ENCODE results near the gene RBL1. TPM values are rescaled to one million over a fixed set of nuclear protein-coding genes. Genes with fewer than 3 reads are reported as not detected.
"Not testable (repeated sequence)": the region's sequence is repeated elsewhere in the genome, so short reads cannot be mapped to it uniquely, and the experiment has no call there.

RBL1 gene
- total and polyA plus RNA-seq, 4 donors = 1.4 to 9.5 (median 5.4) TPM

GRCh38 chr20:37007898-37008649, 87.7 kb downstream of the RBL1 start:
- Histone ChIP-seq H3K4me1 (ENCODE audit: control insufficient read depth in 5 of 5, insufficient read depth in 5 of 5, low read length in 5 of 5) (peaks cover 0 to 1% (median 0%) of the 10 kb centered on the region in 5 donors), H3K9ac (ENCODE audit: insufficient read depth in 1 of 2, low read length in 2 of 2) (no peak overlapping the region), H3K36me3 (ENCODE audit: control insufficient read depth in 4 of 4, insufficient read depth in 4 of 4, low read length in 4 of 4) (peaks cover 0 to 6% (median 4%) of the 10 kb centered on the region in 4 donors), H3K27ac (ENCODE audit: low read depth in 1 of 2, low read length in 1 of 2) (no peak overlapping the region), H3K4me3 (no peak overlapping the region), H3K9me3 (ENCODE audit: control insufficient read depth in 4 of 4, insufficient read depth in 3 of 4, low read length in 3 of 4) (no peaks in the 10 kb centered on the region), H3K27me3 (ENCODE audit: control insufficient read depth in 3 of 3, insufficient read depth in 3 of 3, low read length in 2 of 3) (no peaks in the 10 kb centered on the region)
- DNase-seq (peak in 1 of 3 donors; percentile 32), ATAC-seq (ENCODE audit: insufficient read depth, low FRiP score) (peak; percentile 27)
- TF ChIP-seq CTCF (IDR thresholded peaks at IDR 0.05; ENCODE audit: control extremely low read depth, extremely low read depth) = peak; percentile 7

GRCh38 chr20:37005062-37005942, 90.5 kb downstream of the RBL1 start:
- not testable (repeated sequence) for H3K27ac ChIP-seq (ENCODE audit: low read depth in 1 of 2, low read length in 1 of 2); H3K4me1 ChIP-seq (ENCODE audit: control insufficient read depth in 5 of 5, insufficient read depth in 5 of 5, low read length in 5 of 5); H3K27me3 ChIP-seq (ENCODE audit: control insufficient read depth in 3 of 3, insufficient read depth in 3 of 3, low read length in 2 of 3); H3K36me3 ChIP-seq (ENCODE audit: control insufficient read depth in 4 of 4, insufficient read depth in 4 of 4, low read length in 4 of 4); H3K9me3 ChIP-seq (ENCODE audit: control insufficient read depth in 4 of 4, insufficient read depth in 3 of 4, low read length in 3 of 4); H3K9ac ChIP-seq (ENCODE audit: insufficient read depth in 1 of 2, low read length in 2 of 2); H3K4me3 ChIP-seq
- WGBS, 2 donors = 67 to 79% methylated on average over 11 of the region's 11 CpGs
- ATAC-seq (ENCODE audit: insufficient read depth, low FRiP score) = peak; percentile 63
- DNase-seq = peak in 1 of 3 donors; percentile 16

GRCh38 chr20:37001634-37002033, 94.2 kb downstream of the RBL1 start:
- H3K4me3 ChIP-seq; H3K27ac ChIP-seq (ENCODE audit: low read depth in 1 of 2, low read length in 1 of 2); H3K27me3 ChIP-seq (ENCODE audit: control insufficient read depth in 3 of 3, insufficient read depth in 3 of 3, low read length in 2 of 3); H3K9me3 ChIP-seq (ENCODE audit: control insufficient read depth in 4 of 4, insufficient read depth in 3 of 4, low read length in 3 of 4); H3K4me1 ChIP-seq (ENCODE audit: control insufficient read depth in 5 of 5, insufficient read depth in 5 of 5, low read length in 5 of 5); DNase-seq; ATAC-seq (ENCODE audit: insufficient read depth, low FRiP score); H3K9ac ChIP-seq (ENCODE audit: insufficient read depth in 1 of 2, low read length in 2 of 2): not testable (repeated sequence)
- WGBS, 2 donors = 88 to 100% methylated on average over 1 to 2 of the region's 2 CpGs
- peaks cover 0 to 17% (median 7%) of the 10 kb centered on the region in 4 donors for H3K36me3 ChIP-seq (ENCODE audit: control insufficient read depth in 4 of 4, insufficient read depth in 4 of 4, low read length in 4 of 4)

- H3K4me3 ChIP-seq; H3K27ac ChIP-seq (ENCODE audit: low read depth in 1 of 2, low read length in 1 of 2); DNase-seq; H3K4me1 ChIP-seq (ENCODE audit: control insufficient read depth in 5 of 5, insufficient read depth in 5 of 5, low read length in 5 of 5); ATAC-seq (ENCODE audit: insufficient read depth, low FRiP score); H3K27me3 ChIP-seq (ENCODE audit: control insufficient read depth in 3 of 3, insufficient read depth in 3 of 3, low read length in 2 of 3); H3K9ac ChIP-seq (ENCODE audit: insufficient read depth in 1 of 2, low read length in 2 of 2); H3K9me3 ChIP-seq (ENCODE audit: control insufficient read depth in 4 of 4, insufficient read depth in 3 of 4, low read length in 3 of 4): not testable (repeated sequence)
- 92 to 96% methylated on average over 4 to 14 of the region's 26 CpGs for WGBS, 2 donors
- H3K36me3 ChIP-seq (ENCODE audit: control insufficient read depth in 4 of 4, insufficient read depth in 4 of 4, low read length in 4 of 4) = peaks cover 0 to 19% (median 7%) of the 10 kb centered on the region in 4 donors
These were observed 95.6 kb downstream of the RBL1 start for GRCh38 chr20:37000171-37000570.
